K562 (cell line): ENCODE results near the gene ATM. TPM values are rescaled to one million over a fixed set of nuclear protein-coding genes. Genes with fewer than 3 reads are reported as not detected.

Experiments used
- CCAR2 ChIP-seq: fragments of 200-400 bp; formaldehyde crosslinking; IDR thresholded peaks from 2 replicates; pipeline ENCODE4 v1.6.1; 2017; ENCODE audit warnings: mild to moderate bottlenecking, low read depth, low read length
- CTBP1 ChIP-seq: fragments of 450-650 bp; IDR thresholded peaks from 2 replicates; pipeline ENCODE4 v1.6.1; 2016; ENCODE audit warnings: borderline replicate concordance
- ELF4 ChIP-seq: fragments of 450-650 bp; formaldehyde crosslinking; IDR thresholded peaks from 2 replicates; pipeline ENCODE4 v1.4.0; 2022; ENCODE audit warnings: missing genetic modification characterization
- EP400 ChIP-seq: fragments of 450-650 bp; IDR thresholded peaks from 2 replicates; pipeline ENCODE4 v1.6.1; 2017; ENCODE audit warnings: antibody characterized with exemption, mild to moderate bottlenecking, moderate library complexity
- HNRNPUL1 ChIP-seq: fragments of 200-400 bp; formaldehyde crosslinking; IDR thresholded peaks from 2 replicates; pipeline ENCODE4 v1.6.1; 2017; ENCODE audit warnings: low read length
- IRF2 ChIP-seq: sonication (generic); formaldehyde crosslinking; IDR thresholded peaks from 2 replicates; pipeline ENCODE4 v1.8.1; 2022; ENCODE audit warnings: mild to moderate bottlenecking, missing genetic modification reagents
- MCM3 ChIP-seq: fragments of 450-650 bp; IDR thresholded peaks from 2 replicates; pipeline ENCODE4 v1.6.1; 2016
- MTA2 ChIP-seq: fragments of 450-650 bp; IDR thresholded peaks from 2 replicates; pipeline ENCODE4 v1.6.1; 2016; ENCODE audit warnings: low read depth
- PML ChIP-seq: IDR thresholded peaks from 2 replicates; pipeline ENCODE4 v1.6.1; 2012; ENCODE audit warnings: low read length, inconsistent platforms
- POLR2AphosphoS5 ChIP-seq: IDR thresholded peaks from 2 replicates; pipeline ENCODE4 v1.6.1; 2011; ENCODE audit warnings: mild to moderate bottlenecking, low read depth, low read length, moderate library complexity; ENCODE audit not compliant: control insufficient read depth, insufficient read depth
- PURB ChIP-seq: sonication (generic); formaldehyde crosslinking; IDR thresholded peaks from 2 replicates; pipeline ENCODE4 v1.9.0; 2021; ENCODE audit warnings: low read depth, mild to moderate bottlenecking, missing genetic modification reagents
- RBM15 ChIP-seq: fragments of 200-400 bp; formaldehyde crosslinking; IDR thresholded peaks from 2 replicates; pipeline ENCODE4 v1.6.1; 2018; ENCODE audit warnings: mild to moderate bottlenecking, low read length, moderate library complexity; ENCODE audit not compliant: insufficient read depth
- SRF ChIP-seq, 2 experiments: fragments of 250-450, 450-650 bp in 1 of 2; sonication (Bioruptor Pico) in 1 of 2; sonication (generic) in 1 of 2; formaldehyde crosslinking; IDR thresholded peaks; 2 replicates each; pipeline versions ENCODE4 v1.5.0 to v1.5.1; 2020 to 2022; ENCODE audit warnings: mild to moderate bottlenecking in 1 of 2, missing genetic modification reagents in 1 of 2
- TAF7 ChIP-seq: fragments of 450-650 bp; IDR thresholded peaks from 2 replicates; pipeline ENCODE4 v1.6.1; 2016; ENCODE audit warnings: missing genetic modification characterization, missing compliant biosample characterization
- TCF7L2 ChIP-seq: fragments of 150-350 bp; IDR thresholded peaks from 2 replicates; pipeline ENCODE4 v1.6.1; 2016; ENCODE audit warnings: low read depth, mild to moderate bottlenecking, low read length, moderate library complexity
- ZBTB9 ChIP-seq: fragments of 450-650 bp; formaldehyde crosslinking; IDR thresholded peaks from 2 replicates; pipeline ENCODE4 v1.4.0; 2020; ENCODE audit warnings: mild to moderate bottlenecking, moderate library complexity
- ZC3H8 ChIP-seq: fragments of 450-650 bp; IDR thresholded peaks from 2 replicates; pipeline ENCODE4 v1.6.1; 2017
- ZNF12 ChIP-seq: sonication (generic); formaldehyde crosslinking; IDR thresholded peaks from 2 replicates; pipeline ENCODE4 v1.4.0; 2020; ENCODE audit warnings: mild to moderate bottlenecking, missing genetic modification reagents
- ZNF197 ChIP-seq: fragments of 200-800 bp; sonication (Bioruptor generic); IDR thresholded peaks from 2 replicates; pipeline ENCODE4 v1.6.1; 2016; ENCODE audit warnings: low read depth, missing genetic modification characterization, missing compliant biosample characterization
- ZNF263 ChIP-seq: sonication (generic); formaldehyde crosslinking; IDR thresholded peaks from 2 replicates; pipeline ENCODE4 v1.8.0; 2022; ENCODE audit warnings: mild to moderate bottlenecking, missing genetic modification reagents, borderline replicate concordance
- ZNF347 ChIP-seq: fragments of 450-650 bp; formaldehyde crosslinking; IDR thresholded peaks from 2 replicates; pipeline ENCODE4 v1.4.0; 2020; ENCODE audit warnings: low read depth, mild to moderate bottlenecking, moderate library complexity
- ZNF445 ChIP-seq: fragments of 250-450 bp; sonication (Bioruptor Pico); IDR thresholded peaks from 2 replicates; pipeline ENCODE4 v1.4.0; 2020; ENCODE audit warnings: low read depth, mild to moderate bottlenecking, moderate library complexity
- polyA plus RNA-seq, 8 experiments: library from polyadenylated mRNA; depleted of rRNA in 4 of 8; stranded (reverse) in 5 of 8; unstranded in 3 of 8; fragments of >200 nt; fragmentation: Nextera tagmentation in 2 of 8; fragmentation: Illumina TruSeq in 1 of 8; extraction: Ambion mirVana in 2 of 8; extraction: Trizol in 1 of 8; gene quantifications; 2 replicates each; pipeline versions ENCODE4 v1.2.1 to v1.2.3, GENCODE V29; 2011 to 2014; ENCODE audit warnings: inconsistent platforms in 1 of 8, missing spikeins in 1 of 8
- total RNA-seq, 7 experiments: library from RNA; depleted of rRNA in 6 of 7; stranded (reverse); fragments of >200 nt in 6 of 7; fragmentation: Illumina TruSeq in 2 of 7; extraction: Trizol in 2 of 7; gene quantifications; 2 replicates each; pipeline versions ENCODE4 v1.2.1 to v1.2.3, GENCODE V29; 2011 to 2021; ENCODE audit warnings: low replicate concordance in 1 of 7
- TF ChIP-seq, protein P1 (sequence below), 3 experiments: fragments of 200-800 bp in 1 of 3; fragments of 250-450 bp in 1 of 3; fragments of 450-650 bp in 1 of 3; sonication (Bioruptor Pico) in 1 of 3; sonication (Bioruptor generic) in 1 of 3; formaldehyde crosslinking in 1 of 3; IDR thresholded peaks; 2 replicates each; pipeline versions ENCODE4 v1.6.1 to v1.8.0; 2016 to 2022; ENCODE audit warnings: mild to moderate bottlenecking in 2 of 3, missing genetic modification characterization in 2 of 3, missing compliant biosample characterization in 1 of 3, moderate library complexity in 1 of 3
- TF ChIP-seq, protein P2 (sequence below): fragments of 450-650 bp; formaldehyde crosslinking; IDR thresholded peaks from 2 replicates; pipeline ENCODE4 v1.4.0; 2022; ENCODE audit warnings: missing genetic modification characterization

The ATM gene
- total and polyA plus RNA-seq, 9 of the 15 experiments (the other 6 are each of a cell fraction or from before 2014, with no cell fraction given), result 8.3 to 46.8 (median 26.2) TPM

DNA sequence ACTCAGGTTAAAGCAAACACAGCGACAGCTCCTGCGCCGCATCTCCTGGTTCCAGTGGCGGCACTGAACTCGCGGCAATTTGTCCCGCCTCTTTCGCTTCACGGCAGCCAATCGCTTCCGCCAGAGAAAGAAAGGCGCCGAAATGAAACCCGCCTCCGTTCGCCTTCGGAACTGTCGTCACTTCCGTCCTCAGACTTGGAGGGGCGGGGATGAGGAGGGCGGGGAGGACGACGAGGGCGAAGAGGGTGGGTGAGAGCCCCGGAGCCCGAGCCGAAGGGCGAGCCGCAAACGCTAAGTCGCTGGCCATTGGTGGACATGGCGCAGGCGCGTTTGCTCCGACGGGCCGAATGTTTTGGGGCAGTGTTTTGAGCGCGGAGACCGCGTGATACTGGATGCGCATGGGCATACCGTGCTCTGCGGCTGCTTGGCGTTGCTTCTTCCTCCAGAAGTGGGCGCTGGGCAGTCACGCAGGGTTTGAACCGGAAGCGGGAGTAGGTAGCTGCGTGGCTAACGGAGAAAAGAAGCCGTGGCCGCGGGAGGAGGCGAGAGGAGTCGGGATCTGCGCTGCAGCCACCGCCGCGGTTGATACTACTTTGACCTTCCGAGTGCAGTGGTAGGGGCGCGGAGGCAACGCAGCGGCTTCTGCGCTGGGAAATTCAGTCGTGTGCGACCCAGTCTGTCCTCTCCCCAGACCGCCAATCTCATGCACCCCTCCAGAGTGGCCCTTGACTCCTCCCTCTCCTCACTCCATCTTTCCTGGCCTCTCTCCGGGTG lies at the start of gene ATM, which contains the start of gene NPAT (continued):
- TF ChIP-seq, protein P1, sequence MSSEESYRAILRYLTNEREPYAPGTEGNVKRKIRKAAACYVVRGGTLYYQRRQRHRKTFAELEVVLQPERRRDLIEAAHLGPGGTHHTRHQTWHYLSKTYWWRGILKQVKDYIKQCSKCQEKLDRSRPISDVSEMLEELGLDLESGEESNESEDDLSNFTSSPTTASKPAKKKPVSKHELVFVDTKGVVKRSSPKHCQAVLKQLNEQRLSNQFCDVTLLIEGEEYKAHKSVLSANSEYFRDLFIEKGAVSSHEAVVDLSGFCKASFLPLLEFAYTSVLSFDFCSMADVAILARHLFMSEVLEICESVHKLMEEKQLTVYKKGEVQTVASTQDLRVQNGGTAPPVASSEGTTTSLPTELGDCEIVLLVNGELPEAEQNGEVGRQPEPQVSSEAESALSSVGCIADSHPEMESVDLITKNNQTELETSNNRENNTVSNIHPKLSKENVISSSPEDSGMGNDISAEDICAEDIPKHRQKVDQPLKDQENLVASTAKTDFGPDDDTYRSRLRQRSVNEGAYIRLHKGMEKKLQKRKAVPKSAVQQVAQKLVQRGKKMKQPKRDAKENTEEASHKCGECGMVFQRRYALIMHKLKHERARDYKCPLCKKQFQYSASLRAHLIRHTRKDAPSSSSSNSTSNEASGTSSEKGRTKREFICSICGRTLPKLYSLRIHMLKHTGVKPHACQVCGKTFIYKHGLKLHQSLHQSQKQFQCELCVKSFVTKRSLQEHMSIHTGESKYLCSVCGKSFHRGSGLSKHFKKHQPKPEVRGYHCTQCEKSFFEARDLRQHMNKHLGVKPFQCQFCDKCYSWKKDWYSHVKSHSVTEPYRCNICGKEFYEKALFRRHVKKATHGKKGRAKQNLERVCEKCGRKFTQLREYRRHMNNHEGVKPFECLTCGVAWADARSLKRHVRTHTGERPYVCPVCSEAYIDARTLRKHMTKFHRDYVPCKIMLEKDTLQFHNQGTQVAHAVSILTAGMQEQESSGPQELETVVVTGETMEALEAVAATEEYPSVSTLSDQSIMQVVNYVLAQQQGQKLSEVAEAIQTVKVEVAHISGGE (CRISPR knock-in tag; IDR thresholded peaks at IDR 0.05), result 0 out of 6 replicates have a peak, but pooled peaks of 1 of the 3 experiments have one; percentile 14
- TF ChIP-seq RBM15, result no peak
- TF ChIP-seq IRF2 (CRISPR knock-in tag), result no peak
- no peak; the same call in 1 of the 2 replicates for TF ChIP-seq ZNF12 (CRISPR knock-in tag)
- no peak for TF ChIP-seq ZC3H8
- no peak for TF ChIP-seq ZNF445 (CRISPR knock-in tag)
- TF ChIP-seq CTBP1, result no peak; the same call in none of the 2 replicates
- no peak for TF ChIP-seq ZNF347
- peak; percentile 62; the same call in 1 of the 2 replicates for TF ChIP-seq ZBTB9 (CRISPR knock-in tag)
- TF ChIP-seq PURB (CRISPR knock-in tag), result no peak
- no peak; the same call in 1 of the 2 replicates for TF ChIP-seq TCF7L2
- TF ChIP-seq CCAR2, result no peak
- TF ChIP-seq ELF4 (CRISPR knock-in tag), result no peak
- no peak for TF ChIP-seq ZNF197 (CRISPR knock-in tag)
- TF ChIP-seq, protein P2, sequence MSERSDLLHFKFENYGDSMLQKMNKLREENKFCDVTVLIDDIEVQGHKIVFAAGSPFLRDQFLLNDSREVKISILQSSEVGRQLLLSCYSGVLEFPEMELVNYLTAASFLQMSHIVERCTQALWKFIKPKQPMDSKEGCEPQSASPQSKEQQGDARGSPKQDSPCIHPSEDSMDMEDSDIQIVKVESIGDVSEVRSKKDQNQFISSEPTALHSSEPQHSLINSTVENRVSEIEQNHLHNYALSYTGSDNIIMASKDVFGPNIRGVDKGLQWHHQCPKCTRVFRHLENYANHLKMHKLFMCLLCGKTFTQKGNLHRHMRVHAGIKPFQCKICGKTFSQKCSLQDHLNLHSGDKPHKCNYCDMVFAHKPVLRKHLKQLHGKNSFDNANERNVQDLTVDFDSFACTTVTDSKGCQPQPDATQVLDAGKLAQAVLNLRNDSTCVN (CRISPR knock-in tag), result no peak
- peak; percentile 96 for TF ChIP-seq EP400
- peak; percentile 96 for TF ChIP-seq POLR2AphosphoS5
- no peak; a peak in 2 of 4 replicates for TF ChIP-seq SRF (CRISPR knock-in tag; IDR thresholded peaks at IDR 0.05)
- no peak for TF ChIP-seq PML
- 0 out of 2 replicates have a peak, but pooled peaks have one; percentile 26 for TF ChIP-seq TAF7 (tag)
- no peak for TF ChIP-seq HNRNPUL1
- no peak for TF ChIP-seq MTA2
- TF ChIP-seq ZNF263 (CRISPR knock-in tag), result peak; percentile 98
- TF ChIP-seq MCM3, result no peak
